ENCODE measurements around the gene LIN54.

Gene LIN54

DNA sequence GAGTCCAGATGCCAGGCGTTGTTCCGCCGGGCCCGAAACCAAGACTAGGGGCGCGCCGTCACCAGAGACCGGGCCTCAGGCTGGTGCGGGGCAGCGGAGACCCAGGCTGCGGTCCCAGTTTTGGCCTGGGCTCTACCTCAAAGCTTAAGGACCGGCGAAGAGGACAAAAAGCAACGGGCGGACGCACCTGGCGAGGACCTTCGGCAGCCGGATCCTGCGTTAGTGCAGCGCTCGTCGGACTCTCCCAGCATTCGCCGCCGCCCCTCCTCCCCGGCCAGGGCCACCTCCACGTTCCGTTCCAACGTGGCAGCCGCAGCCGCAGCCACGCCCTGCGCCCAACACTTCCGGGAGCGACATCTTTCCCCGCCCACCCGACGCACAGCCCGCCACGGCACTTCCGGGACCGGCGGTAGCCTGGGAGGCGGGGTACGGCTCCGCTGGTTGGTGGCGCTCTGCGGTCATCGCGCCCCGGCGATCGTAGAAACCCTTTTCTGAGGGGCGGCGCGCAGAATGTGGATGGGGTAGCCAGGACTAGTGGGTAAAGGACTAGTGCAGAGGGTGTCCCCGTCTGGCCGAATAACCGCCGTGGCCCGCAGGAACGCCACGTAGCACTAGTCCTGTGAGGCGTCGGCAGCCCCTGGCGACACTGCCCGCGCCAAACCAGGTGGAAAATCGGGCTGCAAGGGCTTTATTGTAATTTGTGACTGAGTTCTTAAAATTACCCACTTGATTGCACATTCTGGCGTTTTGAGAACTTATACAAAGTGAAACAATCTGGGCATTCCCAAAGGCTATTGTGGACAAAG lies 119.5 kb downstream of the LIN54 start, which contains the start of gene SEC31A:
TSS of gene SEC31A (minus strand) at position 253 of the 806 bp plus-strand sequence. CDS start 9,217 bp downstream, outside the sequence.
- peak; percentile 98 to 99 (median 99) for DNase-seq

DNA sequence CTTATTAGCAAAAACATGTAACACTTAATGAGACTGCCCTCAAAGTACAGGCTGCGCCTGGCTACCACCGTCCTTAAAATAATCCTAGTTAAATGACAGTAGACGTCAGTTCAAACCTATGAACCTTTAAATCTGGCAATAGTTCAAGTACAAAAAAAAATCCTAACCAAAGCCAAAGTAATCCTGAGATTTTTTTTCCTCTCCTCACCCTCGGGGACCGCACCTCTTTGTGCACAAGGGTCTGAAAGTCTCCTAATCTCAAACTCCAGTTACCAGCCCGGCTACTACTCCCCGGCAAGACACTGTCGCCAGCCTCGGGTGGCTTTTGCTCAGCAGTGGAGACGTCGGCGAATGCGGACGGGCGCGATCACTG lies 120.1 kb downstream of the LIN54 start:
- no peak for DNase-seq

DNA sequence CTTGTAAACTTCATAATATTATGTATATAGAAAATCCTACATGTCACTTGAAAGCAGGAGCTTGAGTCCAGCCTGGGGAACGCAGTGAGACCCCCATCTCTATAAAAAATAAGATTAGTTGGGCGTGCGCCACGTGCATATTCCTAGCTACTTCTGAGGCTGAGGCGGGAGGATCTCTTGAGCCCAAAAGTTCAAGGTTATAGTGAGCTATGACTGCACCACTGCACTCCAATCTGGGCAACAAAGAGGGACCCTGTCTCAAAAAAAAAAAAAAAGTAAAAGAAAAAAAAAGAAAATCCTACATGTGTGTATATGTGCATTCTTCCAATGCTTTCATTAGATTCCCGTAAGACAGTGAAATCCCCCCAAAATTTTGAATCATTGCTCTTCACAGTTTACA lies 121.3 kb downstream of the LIN54 start:
- DNase-seq: no peak

DNA sequence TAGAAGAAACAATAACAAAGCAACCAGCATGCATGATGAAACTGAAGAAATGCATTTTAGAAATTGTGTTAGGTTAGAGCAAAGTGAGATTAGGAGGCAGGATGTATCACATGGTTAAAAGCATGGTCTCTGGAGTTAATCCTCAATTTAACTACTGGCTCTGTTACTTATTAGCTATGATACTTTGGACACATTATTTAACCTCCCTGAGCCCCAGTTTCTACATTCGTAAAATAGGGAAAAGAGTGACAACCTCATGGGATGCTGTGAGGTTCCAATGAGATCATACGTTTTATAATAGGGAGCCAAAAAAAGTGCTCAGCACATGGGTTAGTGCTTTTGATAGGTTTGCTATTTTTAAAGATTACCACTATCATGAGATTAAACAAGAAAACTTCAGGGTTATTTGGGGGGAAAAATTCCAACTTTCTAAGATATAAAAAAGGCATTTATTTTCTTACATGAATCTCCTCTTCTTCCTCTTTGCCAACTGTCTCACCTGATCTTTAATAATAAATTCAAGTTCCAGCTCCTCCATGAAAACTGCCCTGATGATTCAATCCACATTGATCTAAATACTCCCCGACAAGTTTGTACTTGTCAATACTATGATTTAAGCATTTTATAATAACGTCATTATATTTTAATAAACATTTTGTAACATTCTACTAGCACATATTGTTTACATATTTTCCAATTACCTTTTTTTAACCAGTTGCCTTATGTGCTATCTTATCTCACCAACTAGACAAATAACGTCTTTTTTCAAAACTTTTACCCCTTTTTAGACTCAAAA lies 124.3 kb downstream of the LIN54 start:
- no peak for DNase-seq

DNA sequence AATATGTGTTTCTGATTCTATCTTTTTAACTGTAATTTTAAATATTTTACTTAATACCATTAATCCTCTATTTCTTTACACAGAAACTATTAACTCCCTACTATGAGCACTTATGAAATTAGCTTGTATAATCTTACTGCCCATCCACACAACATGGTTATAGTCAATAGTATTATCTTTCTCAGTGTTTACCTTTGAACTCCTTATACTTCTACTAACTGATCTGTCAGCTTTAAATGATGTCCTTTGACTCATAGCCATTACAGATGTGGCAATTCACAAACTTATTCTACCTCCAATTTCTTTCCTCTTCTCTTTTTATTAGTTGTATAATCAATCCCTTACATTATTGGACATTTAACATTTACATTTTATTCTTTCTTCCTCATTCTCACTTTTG lies 125.2 kb downstream of the LIN54 start:
- no peak for DNase-seq

All from suppressor macrophage treated with lipopolysaccharide for 1 hour (primary cell).